Skin epidermis (tissue), 12 donors: ENCODE data around the gene TEP1.
"Not testable (repeated sequence)": the region's sequence is repeated elsewhere in the genome, so short reads cannot be mapped to it uniquely, and the experiment has no call there.

Experiments used
- H3K27ac ChIP-seq, 21 experiments: fragments of 200-600 bp; sonication (generic) in 11 of 21; one replicate each; pipeline ENCODE4 v1.5.0; 2020; ENCODE audit warnings: mild to moderate bottlenecking in 3 of 21, inconsistent platforms in 2 of 21, moderate library complexity in 2 of 21
- H3K4me3 ChIP-seq, 7 experiments: fragments of 200-600 bp; sonication (generic) in 2 of 7; one replicate each; pipeline ENCODE4 v1.5.0; 2020; ENCODE audit warnings: inconsistent platforms in 2 of 7, mild to moderate bottlenecking in 2 of 7, moderate library complexity in 1 of 7

Gene TEP1

DNA sequence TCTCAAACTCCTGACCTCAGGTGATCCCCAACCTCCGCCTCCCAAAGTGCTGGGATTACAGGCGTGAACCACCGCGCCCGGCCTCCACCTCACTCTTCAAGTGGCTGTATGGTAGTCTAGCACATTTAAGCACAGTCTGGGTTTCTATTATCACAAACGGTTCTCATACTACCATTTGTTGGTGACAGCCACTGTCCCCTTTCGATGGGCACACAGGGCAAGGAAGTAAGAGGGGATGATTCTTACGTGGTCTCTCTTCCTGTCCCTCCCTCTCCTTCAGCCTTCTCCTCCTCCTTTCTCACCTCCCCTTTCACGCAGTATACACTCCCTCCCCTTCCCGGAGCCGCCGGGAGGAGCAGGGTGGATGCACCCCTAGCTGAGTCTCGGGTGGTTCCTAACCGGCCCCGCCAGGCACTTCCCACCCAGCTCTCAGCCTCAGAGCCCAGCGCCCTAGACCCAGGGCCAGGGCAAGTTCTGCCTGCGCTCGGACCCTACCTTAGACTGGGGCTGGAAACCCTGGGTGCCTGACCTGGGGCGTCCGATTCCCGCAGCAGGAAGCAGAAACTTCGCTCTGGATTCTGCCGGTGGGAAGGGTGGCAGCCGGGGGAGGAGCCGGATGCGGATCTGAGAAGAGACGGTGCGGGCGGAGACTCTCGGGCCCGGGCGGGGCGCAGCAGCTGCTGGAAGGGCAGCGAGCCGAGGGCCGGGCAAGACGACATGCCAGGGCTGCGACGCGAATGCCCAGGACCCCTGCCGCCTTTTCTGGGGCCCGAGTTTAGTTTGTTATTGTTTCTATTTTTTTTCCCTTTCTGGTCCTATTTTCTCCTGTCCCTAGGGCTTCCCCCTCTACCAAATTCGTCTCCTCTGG lies at the start of gene TEP1:
TEP1 (minus strand) TSS at position 626 of the 868 bp plus-strand sequence. CDS start 5,062 bp downstream, outside the sequence.
- H3K27ac ChIP-seq, result peak within 1 kb of the TSS; percentile 56 to 99 (median 93)
- H3K4me3 ChIP-seq, result peak within 1 kb of the TSS; percentile 59 to 95 (median 79)

DNA sequence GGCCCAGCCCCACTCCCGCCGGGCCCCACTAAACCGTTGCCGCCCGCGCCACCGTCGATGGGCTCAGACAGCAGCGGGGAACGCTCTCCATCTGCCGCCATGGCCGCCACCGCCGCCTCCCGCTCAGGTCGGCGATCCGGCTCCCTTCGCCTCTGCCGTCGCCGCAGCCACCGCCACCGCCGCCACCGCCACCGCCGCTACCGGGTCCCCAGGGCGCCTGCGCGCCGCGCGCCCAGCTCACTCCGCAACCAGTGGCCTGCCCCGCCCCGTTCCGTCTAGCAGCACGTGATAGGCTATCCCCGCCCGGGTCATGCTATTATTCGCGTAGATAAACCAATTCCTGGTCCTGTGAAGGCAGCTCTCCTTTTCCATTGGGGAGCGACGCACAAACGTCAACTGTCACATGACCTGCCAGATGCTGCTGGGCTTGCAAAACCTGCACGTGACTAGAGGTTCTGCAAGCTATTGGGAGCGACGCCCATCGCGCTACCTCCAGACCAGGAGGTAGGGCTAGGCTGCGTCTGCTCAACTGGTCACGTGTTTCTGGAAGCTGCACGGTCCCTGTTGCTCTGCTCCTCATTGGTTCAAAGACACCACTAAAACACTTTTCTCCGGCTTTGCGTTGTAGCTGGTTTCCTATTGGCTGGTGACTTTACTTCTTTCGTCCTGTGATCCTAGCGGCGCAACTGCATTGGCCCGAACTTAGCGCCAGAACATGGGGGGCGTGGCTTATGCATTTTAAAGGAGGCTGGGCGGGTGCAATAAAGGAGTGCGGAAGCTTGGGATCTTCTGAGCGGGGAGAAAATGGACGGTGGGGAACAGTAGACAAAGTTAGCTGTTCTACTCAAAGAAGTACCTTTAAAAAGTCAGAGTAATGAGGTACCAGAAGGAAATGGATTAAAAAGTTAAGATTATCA lies 48.2 kb upstream of the TEP1 start, which contains the start of gene PIP4P1:
PIP4P1 (minus strand) TSS at position 210 of the 917 bp plus-strand sequence; CDS start at position 101, 109 bp downstream.
- Histone ChIP-seq H3K27ac (peak within 1 kb of the TSS; percentile 71 to 98 (median 96)), H3K4me3 (peak within 1 kb of the TSS; percentile 80 to 95 (median 88))

DNA sequence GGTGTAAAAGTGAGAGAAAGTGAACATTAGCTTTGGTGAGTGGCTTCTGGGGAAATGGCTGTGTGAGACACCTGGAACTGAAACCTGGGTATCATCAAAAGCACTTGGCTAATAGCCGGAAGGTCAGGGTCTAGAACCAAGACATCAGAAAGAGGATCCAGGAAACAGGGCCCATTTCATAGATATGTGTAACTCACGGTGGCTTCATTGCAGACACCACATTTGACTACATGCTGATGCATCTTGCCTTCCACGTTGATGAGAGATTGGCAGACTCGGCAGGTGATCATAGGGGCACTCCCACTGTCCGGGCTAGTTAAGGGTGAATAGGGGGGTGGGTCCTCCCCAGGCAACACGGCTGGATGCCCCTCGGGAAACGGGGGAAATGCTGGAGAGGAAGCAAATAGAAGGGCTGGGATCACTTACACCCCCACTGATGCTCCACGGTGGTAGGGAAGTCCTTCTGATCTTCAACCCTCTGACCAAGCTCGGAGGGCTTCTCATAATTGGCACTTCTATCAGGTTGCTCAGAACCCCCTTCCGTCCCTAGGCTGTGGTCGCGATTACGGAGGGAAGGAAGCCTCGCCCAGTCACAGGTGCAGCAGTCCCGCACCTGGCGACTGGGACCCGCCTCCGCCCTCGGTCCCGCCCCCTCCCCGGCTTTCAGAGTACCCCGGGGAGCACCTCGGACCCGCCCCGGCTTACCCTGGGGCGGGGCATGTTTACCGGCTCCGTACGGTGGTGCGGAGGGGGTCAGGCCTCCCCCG lies 47.3 kb upstream of the TEP1 start:
- H3K4me3 ChIP-seq, result peak overlapping the region; percentile 80 to 95 (median 88)
- peak overlapping the region; percentile 71 to 98 (median 96) for H3K27ac ChIP-seq

DNA sequence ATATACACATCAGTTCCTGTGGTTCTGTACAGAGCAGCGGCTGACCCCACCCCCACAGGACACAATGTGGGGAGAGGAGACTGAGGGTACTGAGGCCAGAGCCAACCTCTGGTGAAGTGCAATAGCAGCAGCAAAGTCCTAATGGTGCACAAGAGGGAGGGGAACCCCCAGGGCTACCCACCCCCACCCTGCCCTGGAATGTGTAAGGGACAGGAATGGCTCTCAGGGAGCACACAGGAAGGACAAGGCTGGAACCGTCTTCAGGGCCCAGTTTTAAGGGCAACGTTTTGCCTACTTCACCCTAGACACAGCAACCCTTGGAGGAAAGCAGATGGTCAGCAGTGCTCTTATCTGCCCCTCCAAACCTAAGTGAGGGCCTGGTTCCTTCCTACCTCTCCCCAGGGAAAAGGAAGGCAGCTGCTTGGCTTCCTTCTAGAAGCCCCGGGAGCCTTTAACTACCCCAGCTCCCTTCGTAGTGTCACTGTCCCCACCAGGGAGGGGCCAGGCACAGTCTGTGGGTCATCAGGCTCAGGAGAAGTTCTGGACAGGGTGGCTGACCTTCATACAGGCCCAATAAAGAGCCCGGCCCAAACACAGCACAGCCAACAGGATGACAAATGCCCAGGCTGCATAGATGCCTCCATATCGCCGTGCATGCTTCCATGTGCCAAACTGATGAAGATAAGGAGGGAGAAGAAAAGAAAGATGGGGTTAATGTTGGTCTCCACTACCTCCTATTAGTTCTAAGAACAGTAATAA lies 44.9 kb upstream of the TEP1 start:
- peak overlapping the region in 5 of 21 experiments; percentile 3 to 50 (median 20) for H3K27ac ChIP-seq
- H3K4me3 ChIP-seq, result no peak overlapping the region

DNA sequence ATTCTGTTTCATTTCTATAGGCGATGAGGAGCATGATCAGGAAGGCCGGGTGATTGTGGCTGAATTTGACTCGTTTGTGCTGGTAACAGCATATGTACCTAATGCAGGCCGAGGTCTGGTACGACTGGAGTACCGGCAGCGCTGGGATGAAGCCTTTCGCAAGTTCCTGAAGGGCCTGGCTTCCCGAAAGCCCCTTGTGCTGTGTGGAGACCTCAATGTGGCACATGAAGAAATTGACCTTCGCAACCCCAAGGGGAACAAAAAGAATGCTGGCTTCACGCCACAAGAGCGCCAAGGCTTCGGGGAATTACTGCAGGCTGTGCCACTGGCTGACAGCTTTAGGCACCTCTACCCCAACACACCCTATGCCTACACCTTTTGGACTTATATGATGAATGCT lies 43.7 kb upstream of the TEP1 start:
- Histone ChIP-seq H3K27ac (peak overlapping the region in 3 of 21 experiments; percentile 4 to 21 (median 7)), H3K4me3 (no peak overlapping the region)

DNA sequence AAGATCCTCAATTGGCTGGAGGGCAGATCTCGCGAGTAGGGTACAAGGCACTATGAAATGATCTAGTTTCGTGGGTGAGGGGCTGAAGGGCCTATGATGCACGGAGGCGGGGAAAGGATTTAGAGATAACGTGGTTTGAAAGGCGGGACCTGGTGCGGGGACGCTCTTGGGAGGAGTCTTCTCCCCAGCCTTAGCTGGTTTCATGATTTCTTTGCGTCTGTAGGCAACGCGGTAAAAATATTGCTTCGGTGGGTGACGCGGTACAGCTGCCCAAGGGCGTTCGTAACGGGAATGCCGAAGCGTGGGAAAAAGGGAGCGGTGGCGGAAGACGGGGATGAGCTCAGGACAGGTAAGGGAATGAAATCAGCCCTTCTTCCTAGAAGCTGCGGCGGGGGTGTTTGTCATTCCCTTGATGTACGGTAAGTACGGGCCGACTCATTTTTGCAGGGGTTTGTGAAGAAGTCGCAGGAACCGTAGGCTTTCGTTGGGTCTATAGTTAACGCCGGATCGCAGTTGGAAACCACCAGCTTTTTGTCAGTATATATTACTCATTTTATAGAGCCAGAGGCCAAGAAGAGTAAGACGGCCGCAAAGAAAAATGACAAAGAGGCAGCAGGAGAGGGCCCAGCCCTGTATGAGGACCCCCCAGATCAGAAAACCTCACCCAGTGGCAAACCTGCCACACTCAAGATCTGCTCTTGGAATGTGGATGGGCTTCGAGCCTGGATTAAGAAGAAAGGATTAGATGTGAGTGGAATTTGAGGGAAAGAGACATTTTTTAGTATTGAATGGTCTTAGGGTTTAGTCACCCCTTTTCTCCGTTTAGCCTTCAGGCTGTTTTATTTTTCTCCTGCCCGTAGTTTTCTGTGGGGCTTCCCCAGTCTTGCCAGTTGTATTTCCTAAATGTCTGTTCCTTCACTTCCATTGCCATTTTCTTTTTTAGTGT lies 42.3 kb upstream of the TEP1 start:
- peak overlapping the region; percentile 57 to 98 (median 91) for H3K27ac ChIP-seq

DNA sequence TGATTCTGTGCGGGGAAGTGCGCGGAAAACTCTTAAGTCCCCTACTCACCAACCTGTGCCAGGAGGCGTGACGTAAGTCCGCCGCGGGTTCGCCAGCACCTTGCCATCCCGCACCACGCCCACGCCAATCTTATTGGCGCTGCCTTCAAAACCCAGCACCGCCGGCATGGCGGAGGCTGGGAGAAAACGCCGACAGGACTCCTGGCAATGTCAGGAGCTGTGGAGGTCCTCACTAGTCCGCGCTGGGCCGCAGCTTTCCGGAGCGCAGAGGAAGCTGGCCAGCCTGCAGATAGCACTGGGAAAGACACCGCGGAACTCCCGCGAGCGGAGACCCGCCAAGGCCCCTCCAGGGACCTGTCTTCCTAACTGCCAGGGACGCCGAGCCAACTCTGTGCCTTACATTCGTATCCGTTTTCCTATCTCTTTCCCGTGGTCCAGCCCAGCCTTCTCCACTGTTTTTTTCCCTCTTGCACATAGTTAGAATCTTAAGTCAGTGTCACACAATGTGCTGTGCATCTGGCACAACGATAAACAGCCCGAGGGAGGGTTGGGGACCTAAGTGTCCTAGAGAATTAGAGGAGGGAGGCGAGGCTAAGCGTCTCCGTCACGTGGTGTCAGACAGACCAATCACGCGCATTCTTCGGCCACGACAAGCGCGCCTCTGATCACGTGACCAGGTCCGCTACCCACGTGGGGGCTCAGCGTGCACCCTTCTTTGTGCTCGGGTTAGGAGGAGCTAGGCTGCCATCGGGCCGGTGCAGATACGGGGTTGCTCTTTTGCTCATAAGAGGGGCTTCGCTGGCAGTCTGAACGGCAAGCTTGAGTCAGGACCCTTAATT lies 41.4 kb upstream of the TEP1 start, which contains the start of the genes APEX1 and OSGEP:
APEX1 (plus strand) TSS at position 711 of the 839 bp plus-strand sequence. CDS start 420 bp downstream, outside the sequence.
OSGEP (minus strand) TSS at position 297 of the 839 bp plus-strand sequence; CDS start at position 168, 129 bp downstream.
- Histone ChIP-seq H3K27ac (peak within 1 kb of the TSS; percentile 57 to 98 (median 91)), H3K4me3 (peak within 1 kb of the TSS; percentile 56 to 80 (median 58))

More for the DNA sequence above, 42.3 kb upstream of the TEP1 start:
- peak overlapping the region; percentile 56 to 80 (median 58) for H3K4me3 ChIP-seq

DNA sequence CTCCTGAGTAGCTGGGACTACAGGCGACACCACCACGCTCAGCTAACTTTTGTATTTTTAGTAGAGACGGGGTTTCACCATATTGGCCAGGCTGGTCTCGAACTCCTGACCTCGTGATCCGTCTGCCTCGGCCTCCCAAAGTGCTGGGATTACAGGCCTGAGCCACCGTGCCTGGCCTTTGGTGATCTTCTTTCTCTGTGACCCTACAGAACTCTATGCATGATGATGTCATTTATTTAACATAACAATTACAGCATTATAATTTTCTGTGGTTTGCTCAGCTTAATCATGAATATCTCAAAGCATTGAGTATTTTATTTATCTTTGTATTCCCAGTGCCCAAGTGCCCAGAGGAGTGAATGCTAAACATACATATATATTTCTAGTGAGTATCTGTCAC lies 39.5 kb upstream of the TEP1 start:
- H3K27ac ChIP-seq, H3K4me3 ChIP-seq: not testable (repeated sequence)

DNA sequence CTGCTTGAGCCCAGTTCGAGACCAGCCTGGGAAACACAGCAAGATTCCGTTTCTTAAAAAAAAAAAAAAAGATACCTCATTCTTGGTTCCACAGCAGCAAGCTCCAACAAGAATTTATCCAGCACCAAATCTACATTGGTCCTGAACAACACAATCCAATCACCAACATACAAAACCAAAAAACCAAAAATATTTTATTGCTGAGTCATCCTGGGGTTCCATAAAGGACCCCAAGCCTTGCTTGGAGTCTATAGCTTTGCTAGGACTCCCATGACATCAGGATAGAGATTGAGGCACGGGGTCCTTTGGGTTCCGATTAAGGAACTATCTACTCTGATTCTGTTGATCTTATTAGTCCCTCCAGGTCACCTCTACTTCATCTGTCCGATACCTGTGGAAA lies 33.6 kb upstream of the TEP1 start:
- Histone ChIP-seq H3K27ac (no peak overlapping the region), H3K4me3 (no peak overlapping the region)

DNA sequence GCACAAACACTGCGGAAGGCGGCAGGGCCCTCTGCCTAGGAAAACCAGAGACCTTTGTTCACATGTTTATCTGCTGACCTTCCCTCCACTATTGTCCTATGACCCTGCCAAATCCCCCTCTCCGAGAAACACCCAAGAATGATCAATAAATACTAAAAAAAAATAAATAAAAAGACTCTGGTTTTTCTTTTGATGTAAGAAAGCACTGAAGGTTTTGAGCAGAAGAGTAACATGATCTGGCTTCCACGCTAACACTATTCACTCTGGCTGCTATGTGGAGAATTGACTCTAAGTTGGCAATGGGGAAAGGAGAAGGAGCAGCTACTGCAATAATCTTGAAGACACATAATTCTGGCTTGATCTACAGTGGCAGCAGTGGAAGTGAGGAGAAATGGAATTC lies 30.3 kb upstream of the TEP1 start:
- H3K27ac ChIP-seq, H3K4me3 ChIP-seq: not testable (repeated sequence)

DNA sequence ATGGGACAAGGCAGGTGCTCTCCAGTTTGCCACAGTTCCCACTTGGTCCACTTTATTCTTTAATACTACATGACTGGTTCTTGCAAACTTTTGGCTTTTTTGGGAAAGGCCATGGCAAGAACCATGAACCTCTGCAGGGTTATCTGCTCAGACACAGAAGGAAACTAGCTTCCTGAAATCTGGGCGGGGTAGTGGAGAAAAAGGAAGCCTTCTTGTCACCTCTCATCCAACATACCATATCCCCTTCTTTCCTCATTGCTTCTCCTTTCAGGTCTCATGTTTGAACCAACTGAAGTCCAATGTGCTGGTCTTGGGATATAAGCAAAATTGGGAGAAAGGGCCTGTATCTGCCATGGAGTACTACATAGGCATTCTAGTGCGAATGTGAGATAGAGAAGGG lies 28.2 kb upstream of the TEP1 start:
- Histone ChIP-seq H3K27ac (no peak overlapping the region), H3K4me3 (no peak overlapping the region)

DNA sequence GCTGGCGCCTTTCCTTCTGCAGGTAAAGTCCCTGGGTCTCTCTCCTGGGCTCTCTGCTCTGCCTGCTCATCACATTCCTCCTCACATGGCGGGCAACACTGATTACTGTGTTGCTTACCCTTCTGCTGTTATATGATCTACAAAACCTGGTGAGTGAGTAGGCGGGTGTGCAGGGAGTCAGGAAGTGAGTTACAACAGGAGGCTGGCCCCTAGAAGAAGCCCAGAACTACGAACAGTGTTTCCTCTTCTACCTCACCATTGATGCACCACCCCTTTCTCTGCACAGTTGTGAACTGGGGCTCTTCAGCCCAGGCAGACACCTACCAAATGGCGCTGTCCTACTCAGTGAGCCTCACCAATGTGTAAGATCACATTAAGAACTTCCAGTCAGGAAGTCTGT lies 27.6 kb upstream of the TEP1 start:
- no peak overlapping the region for H3K4me3 ChIP-seq
- no peak overlapping the region for H3K27ac ChIP-seq

DNA sequence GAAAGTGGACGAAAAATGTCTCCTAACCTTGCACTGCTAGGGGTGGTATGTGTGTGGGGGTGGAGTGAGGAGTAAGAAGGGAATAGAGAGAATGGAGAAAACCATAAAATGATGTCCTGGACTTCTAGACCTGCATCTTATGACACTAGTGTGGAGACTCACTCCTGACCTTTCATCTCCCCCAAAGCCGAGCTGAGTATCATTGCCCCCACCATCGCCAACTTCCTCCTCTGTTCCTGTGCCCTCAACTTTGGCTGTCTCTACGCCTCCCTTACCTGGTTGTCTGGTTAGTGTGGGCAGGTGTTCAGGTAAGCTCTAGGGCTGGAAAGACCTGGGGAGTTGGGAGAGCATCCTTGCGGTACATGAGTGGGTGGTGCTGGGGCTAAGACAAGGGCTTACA lies 27.2 kb upstream of the TEP1 start:
- Histone ChIP-seq H3K27ac (no peak overlapping the region), H3K4me3 (no peak overlapping the region)

DNA sequence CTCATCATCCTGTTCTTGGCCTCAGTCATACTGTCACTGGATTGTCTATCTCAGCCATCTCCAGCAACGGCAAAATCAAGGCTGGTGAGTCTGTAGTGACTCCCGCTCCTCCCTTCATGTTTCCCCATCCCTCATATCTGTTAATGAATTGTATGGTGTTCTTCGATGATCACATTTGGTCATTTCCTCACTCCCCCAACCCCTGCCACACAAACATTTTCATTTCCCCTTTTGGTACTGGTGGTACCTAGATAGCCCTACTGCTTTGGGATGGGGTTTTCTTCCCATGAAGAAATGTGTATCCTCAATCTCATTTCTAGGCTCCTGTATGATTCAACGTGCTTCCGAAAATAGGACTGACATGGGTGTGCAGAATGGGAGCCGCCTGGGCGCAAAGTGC lies 25.4 kb upstream of the TEP1 start:
- H3K4me3 ChIP-seq, result no peak overlapping the region
- H3K27ac ChIP-seq, result no peak overlapping the region

DNA sequence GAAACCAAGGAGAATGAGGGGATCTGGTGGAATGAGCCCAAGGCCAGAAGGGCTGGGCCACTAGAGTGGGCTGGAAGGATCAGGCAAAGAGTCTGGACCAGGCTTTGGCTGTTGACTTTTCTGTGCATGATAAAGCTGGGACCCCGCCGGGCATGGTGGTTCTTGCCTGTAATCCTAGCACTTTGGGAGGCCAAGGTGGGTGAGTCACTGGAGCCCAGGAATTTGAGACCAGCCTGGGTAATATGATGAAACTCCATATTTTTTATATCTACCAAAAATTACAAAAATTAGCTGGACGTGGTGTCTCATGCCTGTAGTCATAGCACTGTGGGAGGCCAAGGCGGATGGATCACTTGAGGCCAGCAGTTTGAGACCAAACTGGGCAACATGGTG lies 23.1 kb upstream of the TEP1 start:
- Histone ChIP-seq H3K4me3 (no peak overlapping the region), H3K27ac (no peak overlapping the region)

DNA sequence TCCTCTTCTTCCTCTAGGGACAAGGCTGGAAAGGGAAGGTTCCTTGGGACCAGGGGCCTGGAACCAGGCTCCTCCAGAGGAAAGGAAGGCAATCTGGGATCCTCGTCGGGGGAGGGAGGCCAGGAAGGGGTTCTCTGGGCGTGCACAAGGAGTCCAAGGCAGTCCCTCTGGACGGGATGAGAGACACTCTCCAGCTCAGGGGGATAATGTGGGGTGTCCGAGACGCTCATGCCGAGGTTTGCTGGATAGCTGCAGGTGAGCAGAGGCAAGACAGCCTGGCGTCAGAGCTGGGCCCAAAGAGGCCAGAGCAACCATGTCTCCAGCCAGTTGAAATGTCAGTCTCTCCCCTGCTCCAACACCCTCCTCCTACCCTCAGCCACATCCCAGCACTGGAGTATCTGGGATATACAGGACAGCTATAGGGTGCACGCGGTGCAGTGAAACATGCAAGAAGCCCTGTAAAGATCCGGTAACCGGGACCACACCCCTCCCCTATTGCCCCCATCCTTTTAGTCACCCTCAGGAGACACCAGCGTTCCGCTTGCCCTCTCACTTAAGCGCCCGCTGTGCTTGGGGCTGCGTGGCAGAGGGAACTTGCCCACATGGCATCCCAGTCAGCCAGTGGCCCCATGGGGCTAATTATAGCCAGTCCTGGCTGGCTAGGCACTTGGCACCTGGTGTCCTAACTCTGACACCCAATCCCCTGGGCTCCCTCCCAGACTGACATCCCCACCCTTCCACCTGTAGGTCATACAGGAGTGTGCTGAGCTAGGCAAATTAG lies 22.5 kb upstream of the TEP1 start, which contains the start of gene KLHL33:
KLHL33 (minus strand) TSS at position 585 of the 781 bp plus-strand sequence; CDS start at position 230, 355 bp downstream.
- H3K27ac ChIP-seq, result no peak within 1 kb of the TSS
- no peak within 1 kb of the TSS for H3K4me3 ChIP-seq
